ENCODE results near the gene UPP1. TPM values are rescaled to one million over a fixed set of nuclear protein-coding genes. Genes with fewer than 3 reads are reported as not detected.

The UPP1 gene
- polyA plus RNA-seq, 2 of the 4 experiments (the other 2 are of a cell fraction) = 32.2 to 55.7 TPM

DNA sequence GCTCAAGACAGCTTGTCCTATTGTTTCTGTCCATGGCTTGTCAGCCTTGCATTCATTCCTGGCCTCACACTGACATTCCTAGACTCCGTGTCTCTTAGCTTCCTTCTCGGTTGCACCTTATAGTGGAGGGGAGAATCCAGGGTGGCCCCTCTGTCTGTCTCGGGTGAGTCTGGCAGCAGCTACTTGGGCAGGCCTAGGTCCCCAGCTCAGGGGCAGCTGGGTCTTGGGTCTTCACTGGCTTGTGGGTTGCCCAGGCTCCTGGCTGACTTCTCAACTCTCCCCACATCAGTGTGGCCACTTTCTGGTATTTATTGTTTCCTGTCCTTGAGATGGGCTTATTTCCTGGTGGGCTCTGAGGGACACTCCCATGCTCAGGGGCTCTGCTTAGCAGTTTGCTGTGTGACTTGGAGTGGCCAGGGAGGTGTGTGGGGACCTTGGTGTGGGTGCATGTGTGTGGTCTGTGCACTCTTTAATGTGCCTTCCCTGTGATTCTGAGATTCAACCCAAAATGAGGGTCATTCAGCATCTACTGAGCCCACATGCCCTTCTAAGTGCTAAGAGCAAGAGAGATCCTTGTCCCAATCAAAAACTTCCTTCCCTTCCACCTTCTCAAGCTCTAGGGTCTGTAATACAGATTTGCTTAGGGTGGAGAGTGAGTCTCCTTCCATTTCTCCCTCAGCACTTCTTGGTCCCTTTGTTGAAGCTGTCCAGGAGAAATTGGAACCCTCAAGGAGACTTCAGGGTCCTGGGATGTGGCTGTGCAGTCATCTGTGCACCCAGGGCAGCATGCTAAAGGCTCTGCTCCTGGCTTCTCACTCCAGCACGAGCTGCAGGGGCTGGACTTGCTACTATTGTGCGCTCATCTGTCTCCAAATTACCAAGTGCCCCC lies 20.1 kb downstream of the UPP1 start:
- TF ChIP-seq EP300 (IDR thresholded peaks at IDR 0.05) = no peak
- no peak for TF ChIP-seq HOXB13 (CRISPR knock-in tag; IDR thresholded peaks at IDR 0.05; ENCODE audit: low read depth)
- TF ChIP-seq FOSB (CRISPR knock-in tag; IDR thresholded peaks at IDR 0.05) = 0 out of 2 replicates have a peak, but pooled peaks have one; percentile 8
- TF ChIP-seq, protein P1, sequence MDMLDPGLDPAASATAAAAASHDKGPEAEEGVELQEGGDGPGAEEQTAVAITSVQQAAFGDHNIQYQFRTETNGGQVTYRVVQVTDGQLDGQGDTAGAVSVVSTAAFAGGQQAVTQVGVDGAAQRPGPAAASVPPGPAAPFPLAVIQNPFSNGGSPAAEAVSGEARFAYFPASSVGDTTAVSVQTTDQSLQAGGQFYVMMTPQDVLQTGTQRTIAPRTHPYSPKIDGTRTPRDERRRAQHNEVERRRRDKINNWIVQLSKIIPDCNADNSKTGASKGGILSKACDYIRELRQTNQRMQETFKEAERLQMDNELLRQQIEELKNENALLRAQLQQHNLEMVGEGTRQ (IDR thresholded peaks at IDR 0.05) = no peak
- TF ChIP-seq, protein P2, sequence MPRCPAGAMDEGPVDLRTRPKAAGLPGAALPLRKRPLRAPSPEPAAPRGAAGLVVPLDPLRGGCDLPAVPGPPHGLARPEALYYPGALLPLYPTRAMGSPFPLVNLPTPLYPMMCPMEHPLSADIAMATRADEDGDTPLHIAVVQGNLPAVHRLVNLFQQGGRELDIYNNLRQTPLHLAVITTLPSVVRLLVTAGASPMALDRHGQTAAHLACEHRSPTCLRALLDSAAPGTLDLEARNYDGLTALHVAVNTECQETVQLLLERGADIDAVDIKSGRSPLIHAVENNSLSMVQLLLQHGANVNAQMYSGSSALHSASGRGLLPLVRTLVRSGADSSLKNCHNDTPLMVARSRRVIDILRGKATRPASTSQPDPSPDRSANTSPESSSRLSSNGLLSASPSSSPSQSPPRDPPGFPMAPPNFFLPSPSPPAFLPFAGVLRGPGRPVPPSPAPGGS (IDR thresholded peaks at IDR 0.05) = no peak
- no peak for TF ChIP-seq CHD2 (IDR thresholded peaks at IDR 0.05; ENCODE audit: low read length, partially characterized antibody)
- no peak for TF ChIP-seq ATOH8 (CRISPR knock-in tag; IDR thresholded peaks at IDR 0.05; ENCODE audit: low read depth)
- peak; percentile 75; the same call in 1 of the 2 replicates for TF ChIP-seq TFCP2L1 (CRISPR knock-in tag; IDR thresholded peaks at IDR 0.05)
- no peaks in the 10 kb centered on the region for H3K9me3 ChIP-seq
- peak; percentile 5 to 30; a peak in 2 of 6 replicates for ATAC-seq
- 93% methylated on average over 4 of the region's 5 CpGs for WGBS (ENCODE audit: missing lambda C conversion rate)
- H3K4me2 ChIP-seq = no peak overlapping the region
- DNase-seq (ENCODE audit: low read depth in 1 of 2, low spot score in 1 of 2) = no peak
- no peak overlapping the region for H3K4me3 ChIP-seq
- FAIRE-seq = no peak
- H3K4me1 ChIP-seq = no peaks in the 10 kb centered on the region
- CTCF ChIA-PET = interaction anchor here (0.5 to 11.1 kb wide), 39 partner anchors 8 to 1420 kb away, joined by 3 to 177 read pairs (median 8); partner anchors contain the start of genes C7orf57, PKD1L1 and UPP1
- no peak overlapping the region for H3K27ac ChIP-seq
- POLR2A ChIA-PET = interaction anchor here (0.5 kb wide), 1 partner anchor 479 kb away, joined by 4 read pairs; no protein-coding TSS in a partner anchor

DNA sequence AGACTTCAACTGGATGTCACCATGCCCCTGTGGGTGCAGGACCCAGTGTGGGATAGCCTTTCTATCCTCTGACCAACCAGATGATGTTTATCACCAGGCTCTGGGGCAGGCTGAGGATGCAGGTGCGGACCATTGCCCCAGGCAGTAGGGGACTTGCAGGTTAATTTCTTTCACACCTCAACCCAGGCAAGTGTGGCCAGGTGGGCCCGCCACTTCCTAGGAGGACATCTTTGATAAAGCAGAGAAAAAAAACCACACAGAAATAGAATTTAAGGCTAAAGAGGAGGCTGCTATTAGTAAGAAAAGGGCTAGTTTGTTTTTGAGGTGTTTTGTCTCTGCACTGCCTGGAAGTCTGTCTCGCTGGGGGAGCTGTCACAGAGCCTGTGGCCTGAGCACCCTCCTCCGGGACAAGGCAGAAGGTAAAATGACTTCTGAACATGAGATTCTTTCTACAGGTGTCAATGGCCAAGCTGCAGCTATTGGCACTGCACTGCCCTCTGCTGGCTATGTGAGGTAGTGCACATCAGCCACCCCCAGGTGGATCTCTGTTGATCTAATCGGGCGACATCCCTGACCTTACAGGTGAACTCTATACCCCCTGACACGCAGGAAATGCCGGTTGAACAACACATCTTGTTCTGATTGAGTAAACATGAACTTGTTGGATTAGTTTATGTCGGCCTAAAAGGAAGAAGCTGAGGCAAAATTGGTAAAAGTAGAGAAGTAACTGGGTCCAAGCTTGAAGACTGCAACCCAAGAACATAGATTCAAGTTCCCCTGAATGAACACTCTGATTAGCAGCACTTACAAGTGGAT lies 21.0 kb downstream of the UPP1 start:
- no peaks in the 10 kb centered on the region for H3K9me3 ChIP-seq
- H3K4me3 ChIP-seq = no peak overlapping the region
- peak; percentile 64 to 75 for DNase-seq (ENCODE audit: low read depth in 1 of 2, low spot score in 1 of 2)
- no peak for FAIRE-seq
- ChIA-PET POLR2A (no interaction called here), CTCF (interaction anchor here (0.5 to 11.1 kb wide), 48 partner anchors 9 to 1421 kb away, joined by 3 to 177 read pairs (median 6); partner anchors contain the start of genes C7orf57, PKD1L1 and UPP1)
- ATAC-seq = peak; percentile 63 to 82
- TF ChIP-seq SMC3 (IDR thresholded peaks at IDR 0.05) (peak; percentile 98), JUN (IDR thresholded peaks at IDR 0.05) (no peak), RARB (CRISPR knock-in tag; IDR thresholded peaks at IDR 0.05) (no peak), FOSB (CRISPR knock-in tag; IDR thresholded peaks at IDR 0.05) (no peak), MAZ (IDR thresholded peaks at IDR 0.05; ENCODE audit: borderline replicate concordance, low read depth, low read length) (0 out of 2 replicates have a peak, but pooled peaks have one; percentile 14), ZC3H11A (IDR thresholded peaks at IDR 0.05) (no peak), CBX2 (IDR thresholded peaks at IDR 0.05; ENCODE audit: borderline replicate concordance, low read depth) (no peak), RAD21 (conservative IDR thresholded peaks at IDR 0.05 in 1 of 2, IDR thresholded peaks at IDR 0.05 in 1 of 2) (peak; percentile 96 to 97), CHD4 (IDR thresholded peaks at IDR 0.05; ENCODE audit: borderline replicate concordance) (no peak), GATA3 (IDR thresholded peaks at IDR 0.05; ENCODE audit: borderline replicate concordance) (peak; percentile 5; the same call in 1 of the 2 replicates)
- TF ChIP-seq, protein P3, sequence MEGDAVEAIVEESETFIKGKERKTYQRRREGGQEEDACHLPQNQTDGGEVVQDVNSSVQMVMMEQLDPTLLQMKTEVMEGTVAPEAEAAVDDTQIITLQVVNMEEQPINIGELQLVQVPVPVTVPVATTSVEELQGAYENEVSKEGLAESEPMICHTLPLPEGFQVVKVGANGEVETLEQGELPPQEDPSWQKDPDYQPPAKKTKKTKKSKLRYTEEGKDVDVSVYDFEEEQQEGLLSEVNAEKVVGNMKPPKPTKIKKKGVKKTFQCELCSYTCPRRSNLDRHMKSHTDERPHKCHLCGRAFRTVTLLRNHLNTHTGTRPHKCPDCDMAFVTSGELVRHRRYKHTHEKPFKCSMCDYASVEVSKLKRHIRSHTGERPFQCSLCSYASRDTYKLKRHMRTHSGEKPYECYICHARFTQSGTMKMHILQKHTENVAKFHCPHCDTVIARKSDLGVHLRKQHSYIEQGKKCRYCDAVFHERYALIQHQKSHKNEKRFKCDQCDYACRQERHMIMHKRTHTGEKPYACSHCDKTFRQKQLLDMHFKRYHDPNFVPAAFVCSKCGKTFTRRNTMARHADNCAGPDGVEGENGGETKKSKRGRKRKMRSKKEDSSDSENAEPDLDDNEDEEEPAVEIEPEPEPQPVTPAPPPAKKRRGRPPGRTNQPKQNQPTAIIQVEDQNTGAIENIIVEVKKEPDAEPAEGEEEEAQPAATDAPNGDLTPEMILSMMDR (IDR thresholded peaks at IDR 0.05) = peak; percentile 98
- no peak overlapping the region for H3K4me2 ChIP-seq
- 26% methylated on average over 9 of the region's 9 CpGs for WGBS (ENCODE audit: missing lambda C conversion rate)
- H3K4me1 ChIP-seq = no peaks in the 10 kb centered on the region
- no peak overlapping the region for H3K27ac ChIP-seq

All from A549 (cell line).